HepG2 (cell line): ENCODE data around the gene VMO1.

Experiments
- CHCHD3 ChIP-seq: sonication (generic); formaldehyde crosslinking; IDR thresholded peaks from 2 replicates; pipeline ENCODE4 v1.8.0; 2022; ENCODE audit warnings: mild to moderate bottlenecking, missing genetic modification reagents, moderate library complexity
- FOXK1 ChIP-seq: sonication (generic); formaldehyde crosslinking; IDR thresholded peaks from 2 replicates; pipeline ENCODE4 v1.4.0; 2020; ENCODE audit warnings: low read depth, missing genetic modification reagents, borderline replicate concordance
- MAFK ChIP-seq, 2 experiments: IDR thresholded peaks in 1 of 2; conservative IDR thresholded peaks in 1 of 2; 2 replicates each; pipeline ENCODE4 v1.6.1; 2011; ENCODE audit warnings: improper control_type of control experiment in 2 of 2, low read length in 2 of 2
- PHF21A ChIP-seq: sonication (generic); formaldehyde crosslinking; IDR thresholded peaks from 2 replicates; pipeline ENCODE4 v1.5.0; 2020; ENCODE audit warnings: mild to moderate bottlenecking, missing genetic modification reagents
- ZBTB8A ChIP-seq: sonication (generic); formaldehyde crosslinking; IDR thresholded peaks from 2 replicates; pipeline ENCODE4 v1.4.0; 2020; ENCODE audit warnings: mild to moderate bottlenecking, low read depth, missing genetic modification reagents, borderline replicate concordance
- ZFX ChIP-seq: sonication (generic); formaldehyde crosslinking; IDR thresholded peaks from 2 replicates; pipeline ENCODE4 v1.4.0; 2020; ENCODE audit warnings: mild to moderate bottlenecking, low read depth, missing genetic modification reagents, moderate library complexity
- ZNF10 ChIP-seq: sonication (generic); formaldehyde crosslinking; IDR thresholded peaks from 2 replicates; pipeline ENCODE4 v1.4.0; 2020; ENCODE audit warnings: mild to moderate bottlenecking, low read depth, missing genetic modification reagents, borderline replicate concordance
- ZNF33B ChIP-seq: sonication (generic); formaldehyde crosslinking; IDR thresholded peaks from 2 replicates; pipeline ENCODE4 v1.5.1; 2020; ENCODE audit warnings: mild to moderate bottlenecking, missing genetic modification reagents
- TF ChIP-seq, protein P1 (sequence below): sonication (generic); formaldehyde crosslinking; IDR thresholded peaks from 2 replicates; pipeline ENCODE4 v1.5.0; 2020; ENCODE audit warnings: mild to moderate bottlenecking, missing genetic modification reagents, moderate library complexity
- TF ChIP-seq, protein P2 (sequence below): sonication (generic); formaldehyde crosslinking; conservative IDR thresholded peaks from 2 replicates; pipeline ENCODE4 v1.4.0; 2020; ENCODE audit warnings: missing genetic modification reagents
- TF ChIP-seq, protein P3 (sequence below): IDR thresholded peaks from 2 replicates; pipeline ENCODE4 v1.6.1; 2016; ENCODE audit warnings: low read depth

DNA sequence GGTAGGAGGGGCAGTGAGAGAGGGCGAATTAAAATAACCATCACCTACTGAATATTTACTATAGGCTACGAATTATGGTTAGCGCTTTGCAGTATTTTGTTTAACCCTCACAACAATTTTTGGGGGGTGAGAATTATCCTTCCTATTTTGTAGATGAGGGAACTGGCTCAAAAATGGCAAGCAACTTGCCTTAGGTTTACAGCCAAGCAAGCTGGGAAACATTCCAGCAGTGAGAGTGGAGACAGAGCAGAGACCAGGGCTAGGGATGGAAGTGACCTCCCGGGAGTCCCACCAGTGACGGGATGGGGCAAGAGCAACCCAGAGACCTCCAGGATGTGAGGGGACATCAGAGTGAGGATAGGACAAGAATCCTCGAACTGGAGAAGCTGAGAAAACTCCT, 352 bp upstream of the VMO1 start:
- TF ChIP-seq, protein P1, sequence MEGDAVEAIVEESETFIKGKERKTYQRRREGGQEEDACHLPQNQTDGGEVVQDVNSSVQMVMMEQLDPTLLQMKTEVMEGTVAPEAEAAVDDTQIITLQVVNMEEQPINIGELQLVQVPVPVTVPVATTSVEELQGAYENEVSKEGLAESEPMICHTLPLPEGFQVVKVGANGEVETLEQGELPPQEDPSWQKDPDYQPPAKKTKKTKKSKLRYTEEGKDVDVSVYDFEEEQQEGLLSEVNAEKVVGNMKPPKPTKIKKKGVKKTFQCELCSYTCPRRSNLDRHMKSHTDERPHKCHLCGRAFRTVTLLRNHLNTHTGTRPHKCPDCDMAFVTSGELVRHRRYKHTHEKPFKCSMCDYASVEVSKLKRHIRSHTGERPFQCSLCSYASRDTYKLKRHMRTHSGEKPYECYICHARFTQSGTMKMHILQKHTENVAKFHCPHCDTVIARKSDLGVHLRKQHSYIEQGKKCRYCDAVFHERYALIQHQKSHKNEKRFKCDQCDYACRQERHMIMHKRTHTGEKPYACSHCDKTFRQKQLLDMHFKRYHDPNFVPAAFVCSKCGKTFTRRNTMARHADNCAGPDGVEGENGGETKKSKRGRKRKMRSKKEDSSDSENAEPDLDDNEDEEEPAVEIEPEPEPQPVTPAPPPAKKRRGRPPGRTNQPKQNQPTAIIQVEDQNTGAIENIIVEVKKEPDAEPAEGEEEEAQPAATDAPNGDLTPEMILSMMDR, result no peak
- TF ChIP-seq ZNF33B (CRISPR knock-in tag), result no peak
- TF ChIP-seq, protein P2, sequence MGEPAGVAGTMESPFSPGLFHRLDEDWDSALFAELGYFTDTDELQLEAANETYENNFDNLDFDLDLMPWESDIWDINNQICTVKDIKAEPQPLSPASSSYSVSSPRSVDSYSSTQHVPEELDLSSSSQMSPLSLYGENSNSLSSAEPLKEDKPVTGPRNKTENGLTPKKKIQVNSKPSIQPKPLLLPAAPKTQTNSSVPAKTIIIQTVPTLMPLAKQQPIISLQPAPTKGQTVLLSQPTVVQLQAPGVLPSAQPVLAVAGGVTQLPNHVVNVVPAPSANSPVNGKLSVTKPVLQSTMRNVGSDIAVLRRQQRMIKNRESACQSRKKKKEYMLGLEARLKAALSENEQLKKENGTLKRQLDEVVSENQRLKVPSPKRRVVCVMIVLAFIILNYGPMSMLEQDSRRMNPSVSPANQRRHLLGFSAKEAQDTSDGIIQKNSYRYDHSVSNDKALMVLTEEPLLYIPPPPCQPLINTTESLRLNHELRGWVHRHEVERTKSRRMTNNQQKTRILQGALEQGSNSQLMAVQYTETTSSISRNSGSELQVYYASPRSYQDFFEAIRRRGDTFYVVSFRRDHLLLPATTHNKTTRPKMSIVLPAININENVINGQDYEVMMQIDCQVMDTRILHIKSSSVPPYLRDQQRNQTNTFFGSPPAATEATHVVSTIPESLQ, result no peak
- TF ChIP-seq ZBTB8A, result no peak
- TF ChIP-seq ZNF10 (CRISPR knock-in tag), result no peak
- no peak for TF ChIP-seq PHF21A (CRISPR knock-in tag)
- TF ChIP-seq FOXK1, result no peak
- TF ChIP-seq MAFK (conservative IDR thresholded peaks at IDR 0.05 in 1 of 2, IDR thresholded peaks at IDR 0.05 in 1 of 2; ENCODE audit: low read length in 2 of 2), result no peak
- TF ChIP-seq ZFX (CRISPR knock-in tag), result no peak
- TF ChIP-seq CHCHD3 (CRISPR knock-in tag), result no peak
- TF ChIP-seq, protein P3, sequence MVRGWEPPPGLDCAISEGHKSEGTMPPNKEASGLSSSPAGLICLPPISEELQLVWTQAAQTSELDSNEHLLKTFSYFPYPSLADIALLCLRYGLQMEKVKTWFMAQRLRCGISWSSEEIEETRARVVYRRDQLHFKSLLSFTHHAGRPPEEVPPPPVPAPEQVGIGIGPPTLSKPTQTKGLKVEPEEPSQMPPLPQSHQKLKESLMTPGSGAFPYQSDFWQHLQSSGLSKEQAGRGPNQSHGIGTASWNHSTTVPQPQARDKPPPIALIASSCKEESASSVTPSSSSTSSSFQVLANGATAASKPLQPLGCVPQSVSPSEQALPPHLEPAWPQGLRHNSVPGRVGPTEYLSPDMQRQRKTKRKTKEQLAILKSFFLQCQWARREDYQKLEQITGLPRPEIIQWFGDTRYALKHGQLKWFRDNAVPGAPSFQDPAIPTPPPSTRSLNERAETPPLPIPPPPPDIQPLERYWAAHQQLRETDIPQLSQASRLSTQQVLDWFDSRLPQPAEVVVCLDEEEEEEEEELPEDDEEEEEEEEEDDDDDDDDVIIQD (CRISPR knock-in tag), result no peak
